Measurements from ENCODE around the gene SLC25A13.

Gene SLC25A13

GRCh38 chr7:96114190-96114589 is 207.7 kb downstream of the SLC25A13 start:
- no peak overlapping the region for H3K4me3 ChIP-seq (ENCODE audit: low read depth, low read length)
- no peak for DNase-seq (ENCODE audit: low read depth)
- no peak for TF ChIP-seq CTCF (IDR thresholded peaks at IDR 0.05; ENCODE audit: insufficient read depth, low read depth, low read length, missing control alignments)

GRCh38 chr7:96111405-96111804 is 210.5 kb downstream of the SLC25A13 start:
- no peak for DNase-seq (ENCODE audit: low read depth)
- TF ChIP-seq CTCF (IDR thresholded peaks at IDR 0.05; ENCODE audit: insufficient read depth, low read depth, low read length, missing control alignments): no peak
- no peak overlapping the region for H3K4me3 ChIP-seq (ENCODE audit: low read depth, low read length)

GRCh38 chr7:96104984-96105383 is 216.9 kb downstream of the SLC25A13 start:
- DNase-seq (ENCODE audit: low read depth): no peak
- H3K4me3 ChIP-seq (ENCODE audit: low read depth, low read length): no peak overlapping the region
- TF ChIP-seq CTCF (IDR thresholded peaks at IDR 0.05; ENCODE audit: insufficient read depth, low read depth, low read length, missing control alignments): no peak

- no peak overlapping the region for H3K4me3 ChIP-seq (ENCODE audit: low read depth, low read length)
- no peak for DNase-seq (ENCODE audit: low read depth)
These were observed 219.6 kb downstream of the SLC25A13 start for GRCh38 chr7:96102096-96102811.

GRCh38 chr7:96100737-96101136 is 221.2 kb downstream of the SLC25A13 start:
- H3K4me3 ChIP-seq (ENCODE audit: low read depth, low read length): no peak overlapping the region
- no peak for DNase-seq (ENCODE audit: low read depth)
- TF ChIP-seq CTCF (IDR thresholded peaks at IDR 0.05; ENCODE audit: insufficient read depth, low read depth, low read length, missing control alignments): no peak

More at GRCh38 chr7:96102096-96102811, 219.6 kb downstream of the SLC25A13 start:
- TF ChIP-seq CTCF (IDR thresholded peaks at IDR 0.05; ENCODE audit: insufficient read depth, low read depth, low read length, missing control alignments): no peak

GRCh38 chr7:96097835-96098234 is 224.1 kb downstream of the SLC25A13 start:
- no peak for DNase-seq (ENCODE audit: low read depth)
- no peak for TF ChIP-seq CTCF (IDR thresholded peaks at IDR 0.05; ENCODE audit: insufficient read depth, low read depth, low read length, missing control alignments)
- H3K4me3 ChIP-seq (ENCODE audit: low read depth, low read length): no peak overlapping the region

GRCh38 chr7:96093435-96093834 is 228.5 kb downstream of the SLC25A13 start:
- no peak for TF ChIP-seq CTCF (IDR thresholded peaks at IDR 0.05; ENCODE audit: insufficient read depth, low read depth, low read length, missing control alignments)
- H3K4me3 ChIP-seq (ENCODE audit: low read depth, low read length): no peak overlapping the region
- DNase-seq (ENCODE audit: low read depth): no peak
